Kidney glomerular epithelial cell (primary cell): Measurements from ENCODE around the gene GAS7.

Experiments used
- DNase-seq: peaks from one replicate; lab custom pipeline; 2025; lab: John Stamatoyannopoulos, UW

The GAS7 gene

GRCh38 chr17:10200645-10201044, 2.2 kb upstream of the GAS7 start:
- DNase-seq = no peak

- DNase-seq = no peak
Observed at GRCh38 chr17:10200016-10200415, 1.6 kb upstream of the GAS7 start.

- DNase-seq = no peak
Observed at GRCh38 chr17:10197721-10198508, 491 bp downstream of the GAS7 start.

GRCh38 chr17:10197362-10197720, 1.1 kb downstream of the GAS7 start:
- no peak for DNase-seq

- no peak for DNase-seq
Observed at GRCh38 chr17:10196941-10197340, 1.5 kb downstream of the GAS7 start.

GRCh38 chr17:10196384-10196895, 2.0 kb downstream of the GAS7 start:
- DNase-seq = no peak

GRCh38 chr17:10195090-10195805, 3.2 kb downstream of the GAS7 start:
- no peak for DNase-seq

- no peak for DNase-seq
Observed at GRCh38 chr17:10193632-10194031, 4.8 kb downstream of the GAS7 start.

GRCh38 chr17:10192972-10193371, 5.4 kb downstream of the GAS7 start:
- DNase-seq = no peak

GRCh38 chr17:10192461-10192860, 5.9 kb downstream of the GAS7 start:
- no peak for DNase-seq

GRCh38 chr17:10187456-10187855, 10.9 kb downstream of the GAS7 start:
- DNase-seq = no peak

GRCh38 chr17:10186771-10187410, 11.5 kb downstream of the GAS7 start:
- DNase-seq = no peak

- DNase-seq = no peak
Observed at GRCh38 chr17:10183931-10184930, 14.2 kb downstream of the GAS7 start.

- DNase-seq = no peak
Observed at GRCh38 chr17:10182785-10183184, 15.6 kb downstream of the GAS7 start.

- DNase-seq = no peak
Observed at GRCh38 chr17:10178506-10178991, 19.9 kb downstream of the GAS7 start.

- DNase-seq = no peak
Observed at GRCh38 chr17:10177913-10178505, 20.4 kb downstream of the GAS7 start.

- DNase-seq = no peak
Observed at GRCh38 chr17:10177131-10177912, 21.1 kb downstream of the GAS7 start.

- no peak for DNase-seq
Observed at GRCh38 chr17:10173913-10174312, 24.5 kb downstream of the GAS7 start.

- no peak for DNase-seq
Observed at GRCh38 chr17:10172778-10173177, 25.6 kb downstream of the GAS7 start.

GRCh38 chr17:10172241-10172741, 26.1 kb downstream of the GAS7 start:
- no peak for DNase-seq
